Ishikawa (cell line): ENCODE data around the gene SLC38A9.

Experiments used
- CEBPB ChIP-seq: IDR thresholded peaks from 2 replicates; pipeline ENCODE4 v1.6.1; 2012
- CREB1 ChIP-seq: IDR thresholded peaks from 2 replicates; pipeline ENCODE4 v1.6.1; 2012; ENCODE audit warnings: low read depth
- EGR1 ChIP-seq: IDR thresholded peaks from 2 replicates; pipeline ENCODE4 v1.6.1; 2012
- EP300 ChIP-seq: IDR thresholded peaks from 2 replicates; pipeline ENCODE4 v1.6.1; 2012; ENCODE audit warnings: borderline replicate concordance
- FOXM1 ChIP-seq: IDR thresholded peaks from 2 replicates; pipeline ENCODE4 v1.6.1; 2012; ENCODE audit warnings: low read depth, borderline replicate concordance
- MAX ChIP-seq: IDR thresholded peaks from 2 replicates; pipeline ENCODE4 v1.6.1; 2012
- NFIC ChIP-seq: IDR thresholded peaks from 2 replicates; pipeline ENCODE4 v1.6.1; 2012
- RAD21 ChIP-seq: IDR thresholded peaks from 2 replicates; pipeline ENCODE4 v1.6.1; 2012; ENCODE audit warnings: low read depth
- REST ChIP-seq: IDR thresholded peaks from 2 replicates; pipeline ENCODE4 v1.6.1; 2012; ENCODE audit warnings: low read depth, mild to moderate bottlenecking
- TAF1 ChIP-seq: IDR thresholded peaks from 2 replicates; pipeline ENCODE4 v1.6.1; 2012; ENCODE audit warnings: low read depth, mild to moderate bottlenecking
- TCF12 ChIP-seq: IDR thresholded peaks from 2 replicates; pipeline ENCODE4 v1.6.1; 2012; ENCODE audit warnings: low read depth
- TEAD4 ChIP-seq: IDR thresholded peaks from 2 replicates; pipeline ENCODE4 v1.6.1; 2012
- USF1 ChIP-seq: IDR thresholded peaks from 2 replicates; pipeline ENCODE4 v1.6.1; 2012
- YY1 ChIP-seq: IDR thresholded peaks from 2 replicates; pipeline ENCODE4 v1.6.1; 2012; ENCODE audit warnings: low read depth
- ZBTB7A ChIP-seq: IDR thresholded peaks from 2 replicates; pipeline ENCODE4 v1.6.1; 2012; ENCODE audit warnings: low read depth

Gene SLC38A9

GRCh38 chr5:55622460-55622859 lies 89.7 kb downstream of the SLC38A9 start:
- TF ChIP-seq MAX (no peak), CEBPB (no peak), EGR1 (no peak), REST (no peak), TEAD4 (no peak), FOXM1 (no peak)

- TF ChIP-seq NFIC, result no peak
Observed at GRCh38 chr5:55621229-55621628, 90.9 kb downstream of the SLC38A9 start.

- no peak for TF ChIP-seq RAD21
- TF ChIP-seq EP300, result no peak
- TF ChIP-seq CREB1, result no peak
- no peak for TF ChIP-seq FOXM1
- TF ChIP-seq EGR1, result no peak
- no peak for TF ChIP-seq REST
- no peak for TF ChIP-seq USF1
- TF ChIP-seq NFIC, result no peak
- TF ChIP-seq YY1, result no peak
Observed at GRCh38 chr5:55620766-55621160, 91.4 kb downstream of the SLC38A9 start.

- no peak for TF ChIP-seq ZBTB7A
Observed at GRCh38 chr5:55620009-55620765, 91.9 kb downstream of the SLC38A9 start.

- TF ChIP-seq ZBTB7A (no peak), REST (no peak), NFIC (no peak), TEAD4 (no peak), EGR1 (no peak), CEBPB (no peak), EP300 (no peak), YY1 (no peak)
Observed at GRCh38 chr5:55618318-55618717, 93.8 kb downstream of the SLC38A9 start.

- TF ChIP-seq RAD21 (no peak), USF1 (no peak), TEAD4 (no peak), NFIC (no peak), YY1 (no peak), TCF12 (no peak), ZBTB7A (no peak), EP300 (no peak), TAF1 (no peak), CEBPB (no peak), FOXM1 (no peak), MAX (no peak), CREB1 (no peak), EGR1 (no peak), REST (no peak)
Observed at GRCh38 chr5:55613112-55613868, 98.8 kb downstream of the SLC38A9 start.
